GM13976 (cell line): Measurements from ENCODE around the gene MCOLN3.

ENCODE experiments used
- DNase-seq: peaks from one replicate; pipeline ENCODE4 v3.0.0; 2012; ENCODE audit warnings: low spot score
- in situ Hi-C: fragments of 300-500 bp; cut with MboI; formaldehyde crosslinking; loops from one replicate; pipeline ENCODE4 v1.12.0; 2022; ENCODE audit warnings: low sequenced_read_pairs, mixed read lengths, inconsistent platforms; ENCODE audit not compliant: unreplicated experiment
- TF ChIP-seq, protein P1 (sequence below): IDR thresholded peaks from 2 replicates; pipeline ENCODE4 v1.5.1; 2012; ENCODE audit warnings: borderline replicate concordance, mild to moderate bottlenecking; ENCODE audit not compliant: insufficient read depth; ENCODE audit errors: extremely low read depth, missing control alignments, control extremely low read depth

MCOLN3 gene

GRCh38 chr1:84969489-84970250 is 78.6 kb downstream of the MCOLN3 start:
- in situ Hi-C loops: no loop called here
- TF ChIP-seq, protein P1, sequence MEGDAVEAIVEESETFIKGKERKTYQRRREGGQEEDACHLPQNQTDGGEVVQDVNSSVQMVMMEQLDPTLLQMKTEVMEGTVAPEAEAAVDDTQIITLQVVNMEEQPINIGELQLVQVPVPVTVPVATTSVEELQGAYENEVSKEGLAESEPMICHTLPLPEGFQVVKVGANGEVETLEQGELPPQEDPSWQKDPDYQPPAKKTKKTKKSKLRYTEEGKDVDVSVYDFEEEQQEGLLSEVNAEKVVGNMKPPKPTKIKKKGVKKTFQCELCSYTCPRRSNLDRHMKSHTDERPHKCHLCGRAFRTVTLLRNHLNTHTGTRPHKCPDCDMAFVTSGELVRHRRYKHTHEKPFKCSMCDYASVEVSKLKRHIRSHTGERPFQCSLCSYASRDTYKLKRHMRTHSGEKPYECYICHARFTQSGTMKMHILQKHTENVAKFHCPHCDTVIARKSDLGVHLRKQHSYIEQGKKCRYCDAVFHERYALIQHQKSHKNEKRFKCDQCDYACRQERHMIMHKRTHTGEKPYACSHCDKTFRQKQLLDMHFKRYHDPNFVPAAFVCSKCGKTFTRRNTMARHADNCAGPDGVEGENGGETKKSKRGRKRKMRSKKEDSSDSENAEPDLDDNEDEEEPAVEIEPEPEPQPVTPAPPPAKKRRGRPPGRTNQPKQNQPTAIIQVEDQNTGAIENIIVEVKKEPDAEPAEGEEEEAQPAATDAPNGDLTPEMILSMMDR: no peak
- no peak for DNase-seq

DNA sequence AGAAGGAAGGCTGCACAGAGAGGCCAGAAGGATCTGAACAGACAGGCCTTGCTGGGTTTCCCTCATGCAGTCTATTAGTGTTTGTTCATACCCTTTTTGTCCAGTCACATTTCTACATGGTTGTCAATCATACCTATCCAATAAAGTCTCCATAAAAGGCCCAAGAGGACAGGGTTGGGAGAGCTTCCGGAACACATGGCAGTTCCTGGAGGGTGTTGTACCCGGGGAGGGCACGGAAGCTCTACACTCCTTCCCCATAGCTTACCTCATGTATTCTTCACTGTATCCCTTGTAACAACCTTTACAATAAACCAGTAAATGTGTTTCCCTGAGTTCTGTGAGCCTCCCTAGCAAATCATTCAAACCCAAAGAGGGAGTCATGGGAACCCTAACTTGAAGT is 79.4 kb downstream of the MCOLN3 start:
- DNase-seq: no peak
- TF ChIP-seq, protein P1: no peak
- in situ Hi-C loops: no loop called here

GRCh38 chr1:84968101-84968500 is 80.2 kb downstream of the MCOLN3 start:
- in situ Hi-C loops: no loop called here
- TF ChIP-seq, protein P1: no peak
- no peak for DNase-seq
